ENCODE results near the gene GSTO2.

Gene GSTO2

GRCh38 chr10:104349623-104350126, 80.7 kb downstream of the GSTO2 start:
- ATAC-seq (ENCODE audit: insufficient read depth, low read depth) (no peak), DNase-seq (no peak)
- no peak overlapping the region for H2AFZ ChIP-seq (ENCODE audit: low read depth, low read length)
- peaks cover 30% of the 10 kb centered on the region for H3K27me3 ChIP-seq (ENCODE audit: insufficient read depth, low read length, poor library complexity)
- peaks cover 27% of the 10 kb centered on the region for H3K4me1 ChIP-seq (ENCODE audit: insufficient read depth, low read length)
- no peak for TF ChIP-seq CTCF (IDR thresholded peaks at IDR 0.05; ENCODE audit: borderline replicate concordance, extremely low read depth, low read length, poor library complexity, severe bottlenecking)
- no peak for TF ChIP-seq EZH2 (IDR thresholded peaks at IDR 0.05; ENCODE audit: borderline replicate concordance, low read depth, low read length, severe bottlenecking)
- no peaks in the 10 kb centered on the region for H3K36me3 ChIP-seq (ENCODE audit: insufficient read depth, low read length)
- no peaks in the 10 kb centered on the region for H4K20me1 ChIP-seq (ENCODE audit: insufficient read depth, low read length)
- no peak overlapping the region for H3K27ac ChIP-seq (ENCODE audit: low read length)
- no peaks in the 10 kb centered on the region for H3K9me3 ChIP-seq (ENCODE audit: insufficient read depth, low read length, severe bottlenecking)
- H3K9ac ChIP-seq (ENCODE audit: low read depth, low read length), result no peak overlapping the region
- H3K4me2 ChIP-seq (ENCODE audit: insufficient read depth, low read length), result no peak overlapping the region
- H3K4me3 ChIP-seq (ENCODE audit: low read depth in 1 of 2, low read length in 2 of 2), result no peak overlapping the region
- no peaks in the 10 kb centered on the region for H3K79me2 ChIP-seq (ENCODE audit: insufficient read depth, low read length)

DNA sequence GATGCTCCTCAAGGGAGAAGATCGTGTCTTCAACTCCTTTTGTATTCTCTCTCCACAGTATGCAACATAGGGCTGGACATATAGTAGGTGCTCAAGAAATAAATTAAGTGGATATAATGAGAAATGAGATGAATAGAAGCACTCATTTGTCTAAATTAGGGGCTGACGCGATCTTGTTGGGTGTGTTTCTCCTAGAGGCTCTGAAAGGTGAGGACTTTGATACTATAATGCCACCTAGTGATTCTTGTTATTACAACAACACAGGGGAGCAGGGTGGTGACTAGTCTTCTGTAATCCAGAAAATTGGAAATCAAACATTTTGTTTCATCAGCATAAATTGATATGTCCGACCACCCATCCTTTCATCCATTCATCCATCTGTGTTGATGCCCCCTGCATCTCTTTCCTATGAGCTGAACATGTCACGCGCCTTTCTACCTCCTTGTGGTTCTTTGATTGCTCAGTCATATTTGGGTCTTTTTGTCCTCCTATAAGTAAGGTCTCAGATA, 81.2 kb downstream of the GSTO2 start:
- no peaks in the 10 kb centered on the region for H3K36me3 ChIP-seq (ENCODE audit: insufficient read depth, low read length)
- no peak overlapping the region for H3K9ac ChIP-seq (ENCODE audit: low read depth, low read length)
- DNase-seq (peak; percentile 22), ATAC-seq (ENCODE audit: insufficient read depth, low read depth) (peak; percentile 70)
- H4K20me1 ChIP-seq (ENCODE audit: insufficient read depth, low read length), result no peaks in the 10 kb centered on the region
- TF ChIP-seq CTCF (IDR thresholded peaks at IDR 0.05; ENCODE audit: borderline replicate concordance, extremely low read depth, low read length, poor library complexity, severe bottlenecking), result peak; percentile 75
- TF ChIP-seq EZH2 (IDR thresholded peaks at IDR 0.05; ENCODE audit: borderline replicate concordance, low read depth, low read length, severe bottlenecking), result no peak
- no peaks in the 10 kb centered on the region for H3K9me3 ChIP-seq (ENCODE audit: insufficient read depth, low read length, severe bottlenecking)
- no peak overlapping the region for H3K4me2 ChIP-seq (ENCODE audit: insufficient read depth, low read length)
- H2AFZ ChIP-seq (ENCODE audit: low read depth, low read length), result no peak overlapping the region
- peaks cover 35% of the 10 kb centered on the region for H3K27me3 ChIP-seq (ENCODE audit: insufficient read depth, low read length, poor library complexity)
- H3K27ac ChIP-seq (ENCODE audit: low read length), result no peak overlapping the region
- peaks cover 27% of the 10 kb centered on the region for H3K4me1 ChIP-seq (ENCODE audit: insufficient read depth, low read length)
- no peak overlapping the region for H3K4me3 ChIP-seq (ENCODE audit: low read depth in 1 of 2, low read length in 2 of 2)
- H3K79me2 ChIP-seq (ENCODE audit: insufficient read depth, low read length), result no peaks in the 10 kb centered on the region

GRCh38 chr10:104351061-104351702, 82.2 kb downstream of the GSTO2 start:
- H3K4me3 ChIP-seq (ENCODE audit: low read depth in 1 of 2, low read length in 2 of 2), result no peak overlapping the region
- no peak overlapping the region for H3K4me2 ChIP-seq (ENCODE audit: insufficient read depth, low read length)
- H3K9ac ChIP-seq (ENCODE audit: low read depth, low read length), result no peak overlapping the region
- peaks cover 39% of the 10 kb centered on the region for H3K27me3 ChIP-seq (ENCODE audit: insufficient read depth, low read length, poor library complexity)
- no peak for TF ChIP-seq CTCF (IDR thresholded peaks at IDR 0.05; ENCODE audit: borderline replicate concordance, extremely low read depth, low read length, poor library complexity, severe bottlenecking)
- TF ChIP-seq EZH2 (IDR thresholded peaks at IDR 0.05; ENCODE audit: borderline replicate concordance, low read depth, low read length, severe bottlenecking), result no peak
- no peaks in the 10 kb centered on the region for H4K20me1 ChIP-seq (ENCODE audit: insufficient read depth, low read length)
- H3K9me3 ChIP-seq (ENCODE audit: insufficient read depth, low read length, severe bottlenecking), result no peaks in the 10 kb centered on the region
- no peak overlapping the region for H2AFZ ChIP-seq (ENCODE audit: low read depth, low read length)
- ATAC-seq (ENCODE audit: insufficient read depth, low read depth), result no peak
- no peaks in the 10 kb centered on the region for H3K36me3 ChIP-seq (ENCODE audit: insufficient read depth, low read length)
- H3K27ac ChIP-seq (ENCODE audit: low read length), result no peak overlapping the region
- H3K4me1 ChIP-seq (ENCODE audit: insufficient read depth, low read length), result peaks cover 27% of the 10 kb centered on the region
- no peaks in the 10 kb centered on the region for H3K79me2 ChIP-seq (ENCODE audit: insufficient read depth, low read length)
- no peak for DNase-seq
